ENCODE measurements around the gene JAK1.

Gene JAK1

DNA sequence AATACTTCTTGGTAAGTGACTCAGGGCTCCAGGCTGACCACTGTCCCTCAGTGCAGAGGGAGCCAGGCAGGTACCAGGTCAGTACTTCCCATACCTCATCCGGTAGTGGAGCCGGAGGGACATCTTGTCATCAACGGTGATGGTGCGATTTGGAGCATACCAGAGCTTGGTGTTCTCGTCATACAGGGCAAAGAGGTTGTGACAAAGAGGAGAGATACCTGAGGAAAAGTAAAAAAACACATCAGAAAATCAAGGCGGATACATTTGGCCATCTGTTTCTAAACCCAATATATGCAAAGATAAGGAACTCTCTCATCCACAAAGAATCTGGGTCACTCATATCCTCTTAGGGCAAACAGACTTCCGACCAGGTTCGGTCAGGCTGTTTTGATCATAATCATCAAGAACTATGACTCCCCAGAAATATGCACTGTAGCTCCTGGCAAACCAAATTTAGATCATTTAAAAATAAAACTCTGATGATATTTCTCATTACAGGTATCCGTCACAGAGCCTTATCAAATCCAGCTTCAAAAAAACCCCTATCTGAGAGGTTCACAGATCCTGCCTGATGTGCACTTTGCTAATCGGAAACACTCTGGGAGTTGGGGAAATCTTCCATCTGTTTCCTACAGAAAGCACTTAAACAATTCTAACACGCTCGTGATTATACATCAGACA is 87.3 kb downstream of the JAK1 start:
- H3K4me3 ChIP-seq (ENCODE audit: low read depth, low read length): no peak overlapping the region
- no peak for DNase-seq (ENCODE audit: low read depth)
- TF ChIP-seq, protein P1, sequence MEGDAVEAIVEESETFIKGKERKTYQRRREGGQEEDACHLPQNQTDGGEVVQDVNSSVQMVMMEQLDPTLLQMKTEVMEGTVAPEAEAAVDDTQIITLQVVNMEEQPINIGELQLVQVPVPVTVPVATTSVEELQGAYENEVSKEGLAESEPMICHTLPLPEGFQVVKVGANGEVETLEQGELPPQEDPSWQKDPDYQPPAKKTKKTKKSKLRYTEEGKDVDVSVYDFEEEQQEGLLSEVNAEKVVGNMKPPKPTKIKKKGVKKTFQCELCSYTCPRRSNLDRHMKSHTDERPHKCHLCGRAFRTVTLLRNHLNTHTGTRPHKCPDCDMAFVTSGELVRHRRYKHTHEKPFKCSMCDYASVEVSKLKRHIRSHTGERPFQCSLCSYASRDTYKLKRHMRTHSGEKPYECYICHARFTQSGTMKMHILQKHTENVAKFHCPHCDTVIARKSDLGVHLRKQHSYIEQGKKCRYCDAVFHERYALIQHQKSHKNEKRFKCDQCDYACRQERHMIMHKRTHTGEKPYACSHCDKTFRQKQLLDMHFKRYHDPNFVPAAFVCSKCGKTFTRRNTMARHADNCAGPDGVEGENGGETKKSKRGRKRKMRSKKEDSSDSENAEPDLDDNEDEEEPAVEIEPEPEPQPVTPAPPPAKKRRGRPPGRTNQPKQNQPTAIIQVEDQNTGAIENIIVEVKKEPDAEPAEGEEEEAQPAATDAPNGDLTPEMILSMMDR (IDR thresholded peaks at IDR 0.05; ENCODE audit: control insufficient read depth, extremely low read depth, insufficient read depth): no peak

DNA sequence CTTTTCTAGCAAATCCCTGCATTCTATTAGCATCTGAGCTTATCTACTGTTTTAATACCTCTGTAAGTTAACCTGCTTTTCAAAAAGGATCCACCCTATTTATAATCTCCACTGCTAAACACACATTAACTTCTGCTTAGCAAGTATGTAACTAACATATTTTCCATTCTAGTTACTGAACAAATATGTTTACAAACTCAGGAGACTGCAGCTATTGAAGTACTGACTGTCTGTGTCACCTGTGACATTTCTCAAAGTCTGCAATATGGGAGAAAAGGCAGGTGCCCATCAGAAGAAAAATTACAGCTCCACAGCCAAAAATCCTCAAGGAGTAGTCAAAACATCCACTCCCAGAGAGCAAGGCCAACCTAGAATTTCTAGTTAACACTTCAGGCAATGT is 88.3 kb downstream of the JAK1 start:
- TF ChIP-seq, protein P1 (IDR thresholded peaks at IDR 0.05; ENCODE audit: control insufficient read depth, extremely low read depth, insufficient read depth): no peak
- no peak for DNase-seq (ENCODE audit: low read depth)

DNA sequence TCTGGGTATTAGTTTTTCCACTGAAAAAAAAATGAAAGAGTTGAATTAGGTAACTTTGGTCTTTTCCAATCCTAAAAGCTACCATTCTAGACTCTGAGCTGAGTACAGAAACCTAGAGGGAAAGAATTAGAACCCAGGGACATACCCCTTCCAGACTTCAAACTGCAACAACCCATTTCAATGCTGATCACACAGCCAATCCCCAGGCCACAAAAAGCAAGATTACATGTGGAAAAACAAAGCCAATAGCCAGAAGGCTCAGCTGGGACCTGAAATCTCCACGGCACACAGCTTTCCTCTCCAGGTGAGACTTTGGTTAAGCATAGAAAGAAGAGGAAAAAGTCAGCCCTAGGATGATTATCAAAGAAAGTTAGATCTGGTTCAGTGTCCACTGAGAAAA is 88.8 kb downstream of the JAK1 start:
- TF ChIP-seq, protein P1 (IDR thresholded peaks at IDR 0.05; ENCODE audit: control insufficient read depth, extremely low read depth, insufficient read depth): no peak
- H3K4me3 ChIP-seq (ENCODE audit: low read depth, low read length): no peak overlapping the region
- DNase-seq (ENCODE audit: low read depth): no peak

More for the DNA sequence above, 88.3 kb downstream of the JAK1 start:
- no peak overlapping the region for H3K4me3 ChIP-seq (ENCODE audit: low read depth, low read length)

DNA sequence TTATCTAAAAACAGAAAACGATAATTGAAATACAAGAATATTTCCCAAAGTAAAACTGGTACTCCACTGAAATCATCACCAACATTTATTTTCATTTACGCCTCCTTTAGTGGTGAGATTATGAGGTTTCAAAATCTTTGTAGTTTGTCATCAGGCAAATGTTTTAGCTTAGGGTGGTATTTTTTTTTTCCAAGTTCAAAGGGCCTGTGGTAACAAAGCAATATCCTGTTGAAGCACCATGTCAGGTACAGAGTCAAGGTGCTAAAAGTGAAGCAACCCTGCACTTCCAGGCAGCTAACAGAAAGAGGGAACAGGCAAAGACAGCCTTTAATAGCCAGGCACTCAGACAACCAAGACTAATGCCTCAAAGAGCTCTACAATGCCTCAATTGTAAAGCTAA is 89.2 kb downstream of the JAK1 start:
- TF ChIP-seq, protein P1 (IDR thresholded peaks at IDR 0.05; ENCODE audit: control insufficient read depth, extremely low read depth, insufficient read depth): no peak
- no peak for DNase-seq (ENCODE audit: low read depth)
- H3K4me3 ChIP-seq (ENCODE audit: low read depth, low read length): no peak overlapping the region

DNA sequence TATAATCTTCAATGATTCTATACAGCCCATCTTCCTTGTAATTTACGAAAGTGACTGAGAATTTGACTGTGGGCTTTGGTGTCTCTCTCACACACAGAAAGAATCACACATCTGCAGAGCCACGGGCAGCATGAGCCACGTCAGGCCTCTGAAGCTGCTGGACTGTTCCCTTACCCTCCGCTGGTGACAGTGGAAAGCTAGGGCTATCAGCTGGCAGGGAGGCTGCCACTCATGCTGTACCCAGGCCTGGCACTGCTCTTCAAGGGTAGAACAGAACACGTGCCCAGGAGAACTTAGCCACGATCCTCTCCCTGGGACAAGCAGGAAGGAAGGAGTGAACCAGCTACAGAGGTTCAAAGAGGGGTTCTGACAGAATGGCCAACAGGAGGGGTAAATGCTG is 90.7 kb downstream of the JAK1 start:
- TF ChIP-seq, protein P1 (IDR thresholded peaks at IDR 0.05; ENCODE audit: control insufficient read depth, extremely low read depth, insufficient read depth): no peak
- no peak for DNase-seq (ENCODE audit: low read depth)
- no peak overlapping the region for H3K4me3 ChIP-seq (ENCODE audit: low read depth, low read length)

DNA sequence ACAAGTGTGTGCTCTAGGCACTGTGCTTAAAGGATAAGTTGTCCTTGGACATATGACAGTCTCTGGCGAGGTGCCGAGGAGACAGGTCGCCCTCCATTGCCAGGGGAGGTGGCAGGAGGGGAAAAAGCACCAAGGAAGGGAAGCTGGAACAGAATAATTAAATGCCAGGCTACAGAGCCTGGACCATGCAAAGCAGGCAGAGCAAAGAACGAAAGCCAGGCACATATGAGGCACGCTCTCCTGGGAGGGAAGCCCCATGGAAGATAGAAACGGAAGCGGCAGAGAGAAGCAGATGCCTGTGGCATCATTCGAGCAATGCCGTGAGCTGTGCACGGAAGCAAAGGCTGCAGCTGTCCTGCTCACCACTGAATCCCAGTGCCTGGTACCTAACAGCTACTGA is 91.2 kb downstream of the JAK1 start:
- no peak for DNase-seq (ENCODE audit: low read depth)
- TF ChIP-seq, protein P1 (IDR thresholded peaks at IDR 0.05; ENCODE audit: control insufficient read depth, extremely low read depth, insufficient read depth): no peak
- H3K4me3 ChIP-seq (ENCODE audit: low read depth, low read length): no peak overlapping the region

DNA sequence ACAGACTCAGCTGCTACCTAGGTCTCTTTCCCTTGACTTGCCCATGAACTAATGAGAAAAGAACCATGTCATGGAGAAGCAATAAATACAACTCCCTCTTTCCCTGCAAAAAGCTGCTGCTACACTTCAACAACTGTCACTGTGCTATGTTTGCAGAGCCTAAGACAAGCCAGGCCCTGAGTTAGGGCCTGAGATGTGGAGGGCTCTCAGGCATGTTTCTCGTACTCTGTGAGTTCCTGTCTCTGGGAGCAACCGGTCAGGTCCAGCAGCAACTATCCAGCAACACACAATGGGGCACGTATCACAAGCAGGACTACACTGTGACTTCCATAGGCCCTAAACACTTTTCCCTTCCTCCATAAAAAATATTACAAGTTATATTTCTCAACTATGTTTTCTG is 91.7 kb downstream of the JAK1 start:
- TF ChIP-seq, protein P1 (IDR thresholded peaks at IDR 0.05; ENCODE audit: control insufficient read depth, extremely low read depth, insufficient read depth): no peak
- DNase-seq (ENCODE audit: low read depth): no peak
- no peak overlapping the region for H3K4me3 ChIP-seq (ENCODE audit: low read depth, low read length)
